Esophagus squamous epithelium (tissue), 4 donors: ENCODE results near the gene ORM1.
"Not testable (repeated sequence)": the region's sequence is repeated elsewhere in the genome, so short reads cannot be mapped to it uniquely, and the experiment has no call there.

ENCODE experiments used
- CTCF ChIP-seq, 6 experiments: fragments of 450-650 bp in 4 of 6; fragments of 200-600 bp in 2 of 6; sonication (generic) in 2 of 6; IDR thresholded peaks; one replicate each; pipeline ENCODE4 v1.5.1; 2016 to 2019; ENCODE audit warnings: antibody characterized with exemption in 6 of 6, mild to moderate bottlenecking in 4 of 6, moderate library complexity in 4 of 6
- POLR2A ChIP-seq, 4 donors: fragments of 450-650 bp; IDR thresholded peaks; one replicate each; pipeline ENCODE4 v1.6.1; 2017; ENCODE audit warnings: antibody characterized with exemption in 4 of 4, mild to moderate bottlenecking in 4 of 4, moderate library complexity in 3 of 4

- TF ChIP-seq CTCF, POLR2A (IDR thresholded peaks at IDR 0.05): not testable (repeated sequence)
These were observed 2.9 kb downstream of the ORM1 start for GRCh38 chr9:114325684-114326254.
